C1 segment of cervical spinal cord (tissue), 14 donors: ENCODE measurements around the gene SNRPD3.
"Not testable (repeated sequence)": the region's sequence is repeated elsewhere in the genome, so short reads cannot be mapped to it uniquely, and the experiment has no call there.

Experiments
- DNase-seq, 14 donors: peaks; one replicate each; lab custom pipeline; 2025; lab: John Stamatoyannopoulos, UW

The SNRPD3 gene

DNA sequence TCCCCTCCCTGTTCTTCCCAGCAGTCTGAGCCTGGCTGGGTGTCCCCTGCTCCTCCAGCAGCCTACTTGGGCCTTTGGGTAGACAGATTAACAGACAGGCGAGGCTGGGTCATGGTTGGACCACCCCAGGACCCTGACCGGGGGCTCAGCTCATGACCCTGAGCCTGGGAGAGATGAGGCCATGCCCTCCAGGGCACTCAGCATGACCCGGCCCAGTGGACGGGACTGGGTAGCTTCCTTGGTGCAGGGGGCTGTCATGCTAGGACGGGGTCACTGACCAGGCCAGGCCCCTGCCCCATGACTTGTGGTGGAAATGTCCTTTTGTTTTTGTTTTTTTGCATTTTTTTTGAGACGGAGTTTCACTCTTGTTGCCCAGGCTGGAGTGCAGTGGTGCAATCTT lies 52.5 kb downstream of the SNRPD3 start:
- DNase-seq = not testable (repeated sequence)

DNA sequence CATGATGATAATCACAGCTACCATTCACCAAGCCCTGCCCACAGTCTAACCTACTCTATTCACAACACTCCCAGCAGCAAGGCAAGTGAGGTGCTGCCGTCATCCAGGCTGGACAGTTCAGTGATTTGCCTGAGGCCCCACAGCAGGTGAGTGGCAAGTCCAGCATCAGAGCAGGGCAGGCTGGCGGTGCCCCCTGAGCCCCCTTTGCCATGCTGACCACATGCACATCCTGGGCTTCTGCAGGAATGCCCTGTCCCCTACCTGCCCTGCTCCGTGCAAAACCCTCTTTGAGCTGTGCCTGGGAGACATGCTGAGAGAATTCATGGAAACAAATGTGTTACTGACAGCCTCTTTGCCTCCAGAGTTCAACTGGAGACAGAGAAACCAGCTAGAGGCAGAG lies 54.1 kb downstream of the SNRPD3 start:
- not testable (repeated sequence) for DNase-seq

- DNase-seq = not testable (repeated sequence)
These were observed 59.0 kb downstream of the SNRPD3 start for GRCh38 chr22:24614794-24615193.

GRCh38 chr22:24621244-24621643 lies 65.4 kb downstream of the SNRPD3 start:
- DNase-seq = not testable (repeated sequence)

GRCh38 chr22:24622596-24622995 lies 66.8 kb downstream of the SNRPD3 start:
- not testable (repeated sequence) for DNase-seq
